ENCODE results near the gene JAK2.

JAK2 gene

DNA sequence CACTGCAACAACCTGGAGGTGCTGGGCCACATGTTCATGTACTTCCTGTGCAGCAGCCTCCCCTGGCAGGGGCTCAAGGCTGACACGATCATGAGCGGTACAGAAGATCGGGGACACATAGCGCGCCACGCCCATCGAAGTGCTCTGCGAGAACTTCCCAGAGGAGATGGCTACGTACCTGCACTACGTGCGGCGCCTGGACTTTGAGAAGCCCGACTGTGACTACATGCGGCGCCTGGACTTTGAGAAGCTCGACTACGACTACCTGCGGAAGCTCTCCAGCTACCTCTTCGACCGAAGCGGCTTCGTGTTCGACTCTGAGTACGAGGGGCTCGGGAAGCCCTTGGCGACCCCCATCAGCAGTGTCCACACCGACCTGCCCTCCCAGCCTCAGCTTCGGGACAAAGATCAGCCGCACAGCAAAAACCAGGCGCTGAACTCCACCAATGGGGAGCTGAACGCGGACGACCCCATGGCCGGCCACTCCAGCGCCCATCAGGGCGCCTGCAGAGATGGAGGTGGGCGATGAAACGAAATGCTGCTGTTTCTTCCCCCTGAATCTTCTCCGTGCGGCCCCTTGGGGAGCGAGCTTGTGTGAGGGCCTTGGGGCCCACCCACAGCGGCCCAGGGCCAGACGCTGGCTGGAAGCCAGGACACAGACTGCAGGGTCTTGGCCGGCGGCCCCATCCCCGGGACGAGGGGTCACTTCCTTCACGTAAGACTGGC, 56.5 kb downstream of the JAK2 start:
- H3K4me3 ChIP-seq (ENCODE audit: low read depth, low read length), result no peak overlapping the region
- TF ChIP-seq, protein P1, sequence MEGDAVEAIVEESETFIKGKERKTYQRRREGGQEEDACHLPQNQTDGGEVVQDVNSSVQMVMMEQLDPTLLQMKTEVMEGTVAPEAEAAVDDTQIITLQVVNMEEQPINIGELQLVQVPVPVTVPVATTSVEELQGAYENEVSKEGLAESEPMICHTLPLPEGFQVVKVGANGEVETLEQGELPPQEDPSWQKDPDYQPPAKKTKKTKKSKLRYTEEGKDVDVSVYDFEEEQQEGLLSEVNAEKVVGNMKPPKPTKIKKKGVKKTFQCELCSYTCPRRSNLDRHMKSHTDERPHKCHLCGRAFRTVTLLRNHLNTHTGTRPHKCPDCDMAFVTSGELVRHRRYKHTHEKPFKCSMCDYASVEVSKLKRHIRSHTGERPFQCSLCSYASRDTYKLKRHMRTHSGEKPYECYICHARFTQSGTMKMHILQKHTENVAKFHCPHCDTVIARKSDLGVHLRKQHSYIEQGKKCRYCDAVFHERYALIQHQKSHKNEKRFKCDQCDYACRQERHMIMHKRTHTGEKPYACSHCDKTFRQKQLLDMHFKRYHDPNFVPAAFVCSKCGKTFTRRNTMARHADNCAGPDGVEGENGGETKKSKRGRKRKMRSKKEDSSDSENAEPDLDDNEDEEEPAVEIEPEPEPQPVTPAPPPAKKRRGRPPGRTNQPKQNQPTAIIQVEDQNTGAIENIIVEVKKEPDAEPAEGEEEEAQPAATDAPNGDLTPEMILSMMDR (IDR thresholded peaks at IDR 0.05; ENCODE audit: borderline replicate concordance, insufficient read depth, low read depth, low read length), result no peak

DNA sequence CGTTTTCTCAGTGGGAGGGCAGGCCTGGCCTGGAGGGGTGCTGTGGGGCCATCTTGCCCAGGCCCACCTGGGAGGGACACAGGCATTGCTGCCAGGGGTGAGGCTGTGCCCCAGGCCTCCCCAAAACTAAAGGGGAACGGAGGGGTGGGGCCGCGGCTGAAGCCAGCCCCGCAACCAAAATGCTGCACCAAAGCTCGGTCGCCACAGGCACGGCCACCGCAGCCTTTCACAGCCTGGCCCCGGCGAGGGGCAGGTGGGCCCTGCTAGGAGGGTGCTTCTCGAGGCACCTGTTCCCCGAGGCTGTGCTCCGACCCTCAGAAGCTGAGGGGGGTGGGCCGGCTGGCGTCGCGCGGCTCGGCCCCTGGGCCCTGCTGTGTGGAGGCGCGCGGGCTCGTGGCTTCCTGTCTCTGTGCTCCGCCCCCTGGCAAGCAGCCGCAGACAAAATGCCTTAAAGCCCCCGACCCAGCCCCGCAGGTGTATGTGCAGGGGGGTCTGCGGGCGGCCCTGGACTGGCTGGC, 57.6 kb downstream of the JAK2 start:
- TF ChIP-seq, protein P1 (IDR thresholded peaks at IDR 0.05; ENCODE audit: borderline replicate concordance, insufficient read depth, low read depth, low read length), result no peak
- no peak overlapping the region for H3K4me3 ChIP-seq (ENCODE audit: low read depth, low read length)

DNA sequence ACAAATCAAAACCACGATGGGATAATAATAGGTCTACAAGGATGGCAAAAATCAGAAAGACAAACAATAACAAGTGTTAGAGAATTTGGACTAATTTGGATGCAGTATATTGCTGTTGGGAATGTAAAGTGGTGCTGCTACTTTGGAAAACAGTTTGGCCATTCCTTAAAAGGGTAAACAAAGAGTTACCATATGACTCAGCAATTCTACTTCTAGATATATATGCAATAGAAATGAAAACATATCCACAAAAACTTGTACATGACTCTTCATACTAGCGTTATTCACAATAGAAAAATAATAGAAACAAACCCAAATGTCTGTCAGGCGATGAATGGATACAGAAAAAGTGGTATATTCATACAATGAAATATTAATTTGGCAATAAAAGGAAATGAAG, 58.3 kb downstream of the JAK2 start:
- TF ChIP-seq, protein P1 (IDR thresholded peaks at IDR 0.05; ENCODE audit: borderline replicate concordance, insufficient read depth, low read depth, low read length), result no peak
- H3K4me3 ChIP-seq (ENCODE audit: low read depth, low read length), result no peak overlapping the region

DNA sequence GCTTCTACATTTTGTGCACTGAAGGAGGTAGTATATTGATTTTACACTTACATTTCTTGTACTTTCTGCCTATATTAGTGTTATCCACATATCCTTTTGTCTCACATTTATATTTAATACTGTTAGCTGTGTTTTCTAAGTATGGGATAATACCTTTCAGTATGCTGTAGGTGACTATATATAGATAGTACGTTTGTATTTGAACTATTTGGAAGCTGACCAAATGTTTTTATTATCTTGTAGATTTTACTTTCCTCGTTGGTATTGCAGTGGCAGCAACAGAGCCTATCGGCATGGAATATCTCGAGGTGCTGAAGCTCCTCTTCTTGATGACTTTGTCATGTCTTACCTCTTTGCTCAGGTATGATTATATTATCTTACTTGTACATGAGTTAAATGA, 59.1 kb downstream of the JAK2 start:
- TF ChIP-seq, protein P1 (IDR thresholded peaks at IDR 0.05; ENCODE audit: borderline replicate concordance, insufficient read depth, low read depth, low read length), result no peak

DNA sequence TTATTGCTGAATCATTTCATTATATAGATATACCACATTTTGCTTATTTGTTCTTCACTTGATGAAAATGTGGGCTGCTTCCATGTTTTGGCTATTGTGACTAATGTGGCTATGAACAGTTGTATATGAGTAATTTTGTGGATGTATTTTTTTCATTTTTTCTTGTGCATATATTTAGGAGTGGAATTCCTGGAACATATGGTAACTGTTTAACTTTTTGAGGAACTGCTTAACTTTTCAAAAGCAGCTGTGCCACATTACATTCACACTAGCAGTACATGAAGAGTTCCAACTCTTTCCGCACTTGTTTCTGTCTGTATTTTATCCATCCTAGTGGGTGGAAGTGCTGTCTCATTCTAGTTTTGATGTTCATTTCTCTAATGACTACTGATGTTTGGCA, 67.8 kb downstream of the JAK2 start:
- TF ChIP-seq, protein P1 (IDR thresholded peaks at IDR 0.05; ENCODE audit: borderline replicate concordance, insufficient read depth, low read depth, low read length), result no peak
- H3K4me3 ChIP-seq (ENCODE audit: low read depth, low read length), result no peak overlapping the region

More for the DNA sequence above, 59.1 kb downstream of the JAK2 start:
- H3K4me3 ChIP-seq (ENCODE audit: low read depth, low read length), result no peak overlapping the region

DNA sequence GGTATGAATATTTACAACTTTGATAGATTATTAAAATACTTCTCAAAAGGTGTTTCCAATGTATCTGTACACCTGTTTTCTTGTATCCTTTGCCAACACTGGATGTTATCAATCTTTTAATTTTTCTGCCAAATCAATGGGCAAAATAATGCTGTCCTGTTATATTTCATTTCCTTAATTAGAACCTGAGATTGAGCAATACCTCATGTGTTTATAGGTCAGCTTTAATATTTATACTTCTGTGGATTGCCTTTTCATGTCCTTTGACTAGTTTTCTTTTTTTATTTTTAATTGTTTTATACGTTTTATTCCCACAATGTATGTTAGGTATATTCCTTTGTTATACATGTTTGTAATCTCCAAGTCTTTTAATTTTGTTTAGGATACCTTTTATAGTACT, 77.6 kb downstream of the JAK2 start:
- TF ChIP-seq, protein P1 (IDR thresholded peaks at IDR 0.05; ENCODE audit: borderline replicate concordance, insufficient read depth, low read depth, low read length), result no peak

DNA sequence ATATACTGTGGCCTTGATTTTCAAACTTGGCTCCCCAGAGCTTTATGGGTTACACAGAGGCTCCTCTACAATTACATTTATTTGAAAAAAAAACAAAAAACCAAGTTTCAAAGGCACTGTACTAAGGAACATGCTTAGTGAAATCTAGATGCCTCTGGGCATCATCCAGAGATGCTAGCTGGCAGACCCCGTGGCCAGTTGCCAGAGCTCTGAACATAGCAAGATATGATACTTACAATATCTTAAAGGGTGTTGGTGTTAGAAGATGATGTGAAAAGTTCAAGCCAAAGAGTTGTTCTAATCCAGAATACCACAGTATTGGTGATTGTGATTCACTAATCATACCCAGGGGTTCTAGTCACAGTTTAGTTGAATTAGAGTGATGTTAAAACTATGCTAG, 87.8 kb downstream of the JAK2 start:
- no peak overlapping the region for H3K4me3 ChIP-seq (ENCODE audit: low read depth, low read length)
- TF ChIP-seq, protein P1 (IDR thresholded peaks at IDR 0.05; ENCODE audit: borderline replicate concordance, insufficient read depth, low read depth, low read length), result no peak

More for the DNA sequence above, 77.6 kb downstream of the JAK2 start:
- no peak overlapping the region for H3K4me3 ChIP-seq (ENCODE audit: low read depth, low read length)

Data from GM12875 (cell line).